Measurements from ENCODE around the gene NATD1.

NATD1 gene

DNA sequence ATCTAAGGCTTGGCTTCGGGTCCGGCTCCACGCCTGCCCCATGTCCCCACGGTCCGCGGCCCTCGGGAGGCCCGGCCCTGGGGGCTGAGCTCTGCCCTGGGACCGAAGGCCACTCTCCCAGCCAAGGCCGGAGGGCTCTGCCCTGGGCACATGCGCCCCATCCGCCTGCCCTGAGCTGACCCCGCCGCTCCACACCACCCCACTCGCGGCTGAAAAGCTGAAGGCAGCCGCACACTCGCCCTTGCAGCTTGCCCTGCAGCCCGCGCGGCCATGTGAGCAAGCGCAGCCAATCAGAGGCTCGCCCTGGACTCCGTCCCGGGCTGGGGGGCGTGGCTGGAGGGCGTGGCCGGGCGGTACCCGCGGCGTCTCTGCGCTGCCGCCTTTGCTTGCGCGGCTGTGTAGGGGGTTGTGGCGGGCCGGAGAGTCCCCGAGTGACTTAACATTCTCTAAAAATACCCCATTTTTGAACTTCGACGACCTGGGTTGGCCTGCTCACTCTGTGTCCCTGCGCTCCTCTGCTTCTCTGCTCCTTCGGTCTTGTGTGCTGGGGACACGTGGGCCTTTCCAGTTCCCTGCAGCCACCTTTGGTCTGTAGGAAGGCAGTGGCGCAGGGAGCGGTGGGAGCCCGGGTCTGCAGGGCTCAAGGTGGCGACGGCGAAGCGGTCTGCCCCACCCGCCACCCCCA lies 22.5 kb upstream of the NATD1 start:
- DNase-seq (ENCODE audit: low read depth), result no peak

GRCh38 chr17:21275047-21275578 lies 21.9 kb upstream of the NATD1 start:
- no peak for DNase-seq (ENCODE audit: low read depth)

- DNase-seq (ENCODE audit: low read depth), result no peak
These were observed 19.9 kb upstream of the NATD1 start for GRCh38 chr17:21272881-21273792.

DNA sequence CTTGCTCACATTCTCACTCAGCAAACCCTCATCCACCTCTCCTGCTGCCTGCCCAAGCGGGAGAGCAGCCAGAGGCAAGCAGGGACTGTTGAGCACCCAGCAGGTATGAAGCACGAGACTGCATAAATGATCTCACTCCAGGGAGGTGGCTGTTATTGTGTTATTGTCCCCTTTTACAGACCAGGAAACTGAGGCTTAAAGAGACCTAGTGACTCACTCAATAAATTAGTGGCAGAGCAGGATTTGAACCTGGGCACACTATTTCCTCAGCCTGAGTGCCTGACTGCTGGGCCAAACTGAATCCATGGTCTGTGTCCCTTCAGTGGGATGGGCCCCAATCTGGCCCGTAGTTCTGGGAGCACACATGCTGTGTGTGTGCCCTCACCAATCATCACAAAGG lies 19.0 kb upstream of the NATD1 start:
- DNase-seq (ENCODE audit: low read depth), result no peak

- DNase-seq (ENCODE audit: low read depth), result no peak
These were observed 18.4 kb upstream of the NATD1 start for GRCh38 chr17:21271454-21272183.

- no peak for DNase-seq (ENCODE audit: low read depth)
These were observed 16.2 kb upstream of the NATD1 start for GRCh38 chr17:21269394-21269793.

DNA sequence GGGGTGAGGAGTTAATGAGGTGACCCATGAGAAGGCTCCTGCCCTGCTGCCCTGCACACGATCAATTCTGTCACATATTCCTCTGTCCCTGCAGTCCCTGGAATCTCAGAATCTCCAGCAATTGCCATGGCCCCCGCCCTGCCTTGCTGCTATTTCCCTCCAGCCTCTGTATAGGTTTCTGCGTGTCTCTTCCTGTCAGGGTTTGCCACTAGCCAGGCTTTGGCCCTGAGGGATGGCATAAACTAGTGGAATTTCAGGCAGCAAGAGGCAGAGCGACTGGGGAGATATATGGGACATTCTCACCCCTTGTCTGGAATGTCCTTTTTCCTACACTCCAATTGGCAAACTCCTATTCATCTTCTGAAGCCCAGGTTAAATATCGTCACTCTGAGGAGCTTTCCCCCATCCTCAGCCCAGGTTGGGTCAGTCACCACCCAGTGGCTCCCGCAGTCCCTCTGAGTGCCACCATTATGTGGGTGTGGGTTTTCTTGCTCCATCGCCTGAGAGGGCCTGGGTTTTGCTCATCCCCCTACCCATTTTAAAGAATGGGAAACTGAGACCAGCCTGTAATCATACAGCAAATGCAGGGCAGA lies 15.5 kb upstream of the NATD1 start:
- DNase-seq (ENCODE audit: low read depth), result no peak

- DNase-seq (ENCODE audit: low read depth), result no peak
These were observed 10.2 kb upstream of the NATD1 start for GRCh38 chr17:21263376-21263775.

DNA sequence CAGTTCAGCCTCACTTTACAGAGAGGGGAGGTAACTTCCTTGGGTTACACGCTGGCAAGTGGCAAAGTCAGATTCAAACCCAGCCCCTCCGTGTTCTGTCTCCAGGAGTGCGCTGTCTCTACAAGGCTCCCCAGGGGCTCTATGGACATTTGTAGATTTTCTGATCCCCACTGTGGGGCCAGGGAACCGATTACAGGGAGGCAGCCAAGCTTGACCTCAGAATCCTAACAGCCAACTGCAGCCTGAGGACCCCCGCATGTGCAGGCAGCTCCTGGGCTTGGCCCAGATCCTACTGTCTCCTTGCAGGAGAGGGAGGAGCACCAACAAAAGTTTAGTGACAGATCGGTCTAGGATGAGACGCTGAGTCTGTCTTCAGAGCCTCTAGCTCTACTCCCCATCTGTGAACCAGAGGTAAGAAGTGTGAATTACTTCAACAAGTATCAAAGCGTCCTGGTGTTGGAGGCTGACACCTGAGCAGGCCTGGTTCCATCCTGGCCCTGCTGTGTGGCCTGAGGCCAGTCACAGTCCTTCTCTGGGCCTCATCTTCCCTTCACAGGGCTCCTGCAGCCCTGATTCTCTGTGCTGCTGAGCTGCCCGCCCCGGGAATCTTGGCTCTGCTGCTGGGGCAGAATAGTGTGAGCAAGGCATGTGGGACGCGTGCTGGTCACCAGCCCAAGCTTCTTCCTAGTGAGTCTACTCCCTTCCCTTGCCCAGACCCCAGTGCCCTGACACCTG lies 9.2 kb upstream of the NATD1 start:
- no peak for DNase-seq (ENCODE audit: low read depth)

- DNase-seq (ENCODE audit: low read depth), result no peak
These were observed 5.4 kb upstream of the NATD1 start for GRCh38 chr17:21258593-21258992.

DNA sequence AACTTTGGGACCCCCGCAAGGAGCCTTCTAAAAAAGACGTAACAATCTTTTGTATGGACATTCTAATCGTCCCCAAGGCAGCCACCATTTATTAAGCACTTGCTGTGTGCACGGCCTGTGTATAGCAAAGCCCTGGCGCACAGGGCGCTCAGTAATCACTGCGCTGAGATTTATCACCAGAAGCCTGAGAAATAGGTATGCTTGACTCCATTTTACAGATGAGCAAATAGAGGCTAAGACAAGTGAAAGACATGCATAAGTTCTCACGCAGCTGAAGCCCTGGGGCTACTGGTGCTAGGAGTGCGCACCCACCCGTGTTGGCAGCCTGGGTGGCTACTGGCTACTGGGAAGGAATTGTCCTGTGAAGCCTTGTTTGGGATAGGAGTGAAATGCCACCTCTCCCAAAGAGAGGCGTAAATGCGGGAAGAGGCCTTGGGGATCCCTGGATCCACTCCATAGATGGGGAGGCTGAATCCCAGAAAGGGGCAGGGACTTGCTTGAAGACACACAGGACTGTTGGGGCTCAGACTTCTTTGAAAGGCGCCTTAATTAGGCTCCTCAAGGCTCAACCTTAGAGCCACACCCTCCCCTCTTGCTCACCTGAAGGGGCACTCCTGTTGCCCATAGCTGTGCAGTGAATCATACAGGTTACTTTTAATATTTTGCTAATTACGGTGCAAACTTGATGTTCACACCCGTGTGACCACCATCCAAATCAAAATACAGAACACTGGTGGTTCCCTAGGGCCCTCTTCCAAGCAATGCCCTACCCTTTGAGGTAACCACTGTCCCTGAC lies 634 bp upstream of the NATD1 start:
- no peak for DNase-seq (ENCODE audit: low read depth)

GRCh38 chr17:21252289-21252795 lies 868 bp downstream of the NATD1 start:
- no peak for DNase-seq (ENCODE audit: low read depth)

DNA sequence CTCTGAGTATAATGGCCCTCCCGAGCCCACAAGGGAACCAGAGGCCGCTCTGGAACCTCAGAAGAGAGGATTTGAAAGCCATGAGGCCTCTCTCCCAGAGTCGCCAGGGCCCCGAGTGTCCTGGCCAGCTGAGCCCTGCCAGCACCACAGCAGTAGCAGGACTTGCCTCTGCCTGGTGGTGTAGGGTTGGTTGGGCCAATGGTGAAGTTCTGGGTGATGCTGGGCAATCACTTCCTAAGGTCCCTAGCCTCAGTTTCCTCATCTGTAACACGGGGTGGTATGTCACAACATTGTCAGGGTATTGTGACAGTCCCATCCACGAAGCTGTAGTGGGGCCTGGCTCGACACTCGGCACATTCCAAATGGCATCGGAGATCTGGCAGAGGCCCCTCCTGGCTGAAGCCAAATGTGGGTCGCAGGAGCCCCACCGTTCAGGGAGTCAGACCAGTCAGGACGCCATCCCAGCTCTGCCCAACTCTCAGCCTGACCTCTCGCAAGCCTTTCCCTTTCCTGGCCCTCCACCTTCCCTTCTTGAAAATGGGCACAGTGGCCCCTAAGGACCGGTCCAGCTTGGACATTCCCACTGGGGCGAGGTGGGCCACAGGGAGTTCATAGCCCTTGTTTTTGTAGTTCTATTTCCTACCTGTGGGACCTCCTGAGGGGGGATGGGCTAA lies 1.7 kb downstream of the NATD1 start:
- no peak for DNase-seq (ENCODE audit: low read depth)

GRCh38 chr17:21250854-21251253 lies 2.4 kb downstream of the NATD1 start:
- no peak for DNase-seq (ENCODE audit: low read depth)

- no peak for DNase-seq (ENCODE audit: low read depth)
These were observed 3.1 kb downstream of the NATD1 start for GRCh38 chr17:21249920-21250703.

GRCh38 chr17:21249086-21249795 lies 4.0 kb downstream of the NATD1 start:
- DNase-seq (ENCODE audit: low read depth), result no peak

- no peak for DNase-seq (ENCODE audit: low read depth)
These were observed 4.7 kb downstream of the NATD1 start for GRCh38 chr17:21248500-21248899.

DNA sequence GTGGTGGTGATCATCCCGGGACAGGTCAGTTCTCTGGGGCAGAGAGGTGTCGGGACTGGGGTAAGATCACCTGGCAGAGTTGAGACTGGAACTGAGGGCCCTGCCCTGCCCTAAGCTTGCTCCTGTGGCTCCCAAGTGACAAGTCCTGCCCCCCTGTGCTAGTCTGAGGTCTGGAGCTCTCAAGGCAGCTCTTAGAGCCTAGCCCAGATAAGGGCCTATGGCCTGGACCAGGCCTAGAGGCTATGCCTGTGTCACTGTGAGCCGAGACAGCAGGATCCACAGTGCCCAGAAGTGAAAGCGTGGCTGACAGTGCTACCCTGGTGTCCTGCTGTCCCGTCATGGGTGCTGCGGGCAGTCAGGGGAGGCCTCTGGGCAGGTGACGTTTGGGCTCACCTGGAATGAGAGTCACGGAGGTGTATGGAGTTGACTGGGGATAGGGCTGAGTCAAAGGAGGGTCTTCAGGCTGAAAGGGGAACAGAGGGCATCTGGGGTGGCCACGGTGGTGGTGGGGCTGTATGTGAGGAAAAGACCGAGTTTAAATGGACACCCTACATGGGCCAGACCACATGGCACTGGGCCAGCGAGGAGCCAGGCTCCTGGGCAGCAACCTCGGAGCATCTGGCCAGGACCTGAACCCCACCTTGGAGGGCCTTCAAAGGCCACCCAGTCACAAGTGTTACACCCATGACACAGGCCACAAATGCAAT lies 5.5 kb downstream of the NATD1 start:
- no peak for DNase-seq (ENCODE audit: low read depth)
